AG04450 (cell line): ENCODE results near the gene F13B. TPM values are rescaled to one million over a fixed set of nuclear protein-coding genes. Genes with fewer than 3 reads are reported as not detected.

Experiments used
- CTCF ChIA-PET: fragments of 300-600, 350-600 bp; formaldehyde crosslinking; extraction: SDS; loops from one replicate; lab custom pipeline; 2022; ENCODE audit warnings: antibody characterized with exemption, inconsistent platforms; lab: Charles Lee
- POLR2A ChIA-PET: fragments of 350-600 bp; formaldehyde crosslinking; extraction: SDS; loops from one replicate; lab custom pipeline; 2021; ENCODE audit warnings: antibody characterized with exemption, inconsistent platforms; lab: Yijun Ruan, JAX
- DNase-seq: peaks from one replicate; pipeline ENCODE4 v3.0.0-alpha.2; 2011; ENCODE audit warnings: low read depth, low spot score
- H3K27ac ChIP-seq: one replicate; pipeline ENCODE4 v1.5.1; 2012; ENCODE audit warnings: low read depth, low read length, control low read depth
- H3K27me3 ChIP-seq: one replicate; pipeline ENCODE4 v1.6.0; 2012; ENCODE audit warnings: low read length; ENCODE audit not compliant: control insufficient read depth, insufficient read depth
- H3K4me3 ChIP-seq: 2 replicates; pipeline ENCODE4 v1.5.1; 2011; ENCODE audit warnings: mild to moderate bottlenecking, low read depth, low read length, control low read depth
- H3K9me3 ChIP-seq: 2 replicates; pipeline ENCODE4 v1.5.1; 2012; ENCODE audit warnings: low read length; ENCODE audit not compliant: control insufficient read depth, insufficient read depth
- polyA plus RNA-seq: library from polyadenylated mRNA; depleted of rRNA; stranded (reverse); fragments of >200 nt; gene quantifications from 2 replicates; pipeline ENCODE4 v1.2.3, GENCODE V29; 2011
- TF ChIP-seq, protein P1 (sequence below): IDR thresholded peaks from 2 replicates; pipeline ENCODE4 v1.5.1; 2011; ENCODE audit warnings: low read depth, low read length, control low read depth, inconsistent platforms

Gene F13B
- polyA plus RNA-seq, 1 experiment, result not detected

GRCh38 chr1:197093226-197093885 lies 26.3 kb upstream of the F13B start:
- H3K9me3 ChIP-seq, result no peaks in the 10 kb centered on the region
- no peak for DNase-seq
- ChIA-PET POLR2A (no interaction called here), CTCF (no interaction called here)
- H3K27ac ChIP-seq, result no peak overlapping the region
- TF ChIP-seq, protein P1, sequence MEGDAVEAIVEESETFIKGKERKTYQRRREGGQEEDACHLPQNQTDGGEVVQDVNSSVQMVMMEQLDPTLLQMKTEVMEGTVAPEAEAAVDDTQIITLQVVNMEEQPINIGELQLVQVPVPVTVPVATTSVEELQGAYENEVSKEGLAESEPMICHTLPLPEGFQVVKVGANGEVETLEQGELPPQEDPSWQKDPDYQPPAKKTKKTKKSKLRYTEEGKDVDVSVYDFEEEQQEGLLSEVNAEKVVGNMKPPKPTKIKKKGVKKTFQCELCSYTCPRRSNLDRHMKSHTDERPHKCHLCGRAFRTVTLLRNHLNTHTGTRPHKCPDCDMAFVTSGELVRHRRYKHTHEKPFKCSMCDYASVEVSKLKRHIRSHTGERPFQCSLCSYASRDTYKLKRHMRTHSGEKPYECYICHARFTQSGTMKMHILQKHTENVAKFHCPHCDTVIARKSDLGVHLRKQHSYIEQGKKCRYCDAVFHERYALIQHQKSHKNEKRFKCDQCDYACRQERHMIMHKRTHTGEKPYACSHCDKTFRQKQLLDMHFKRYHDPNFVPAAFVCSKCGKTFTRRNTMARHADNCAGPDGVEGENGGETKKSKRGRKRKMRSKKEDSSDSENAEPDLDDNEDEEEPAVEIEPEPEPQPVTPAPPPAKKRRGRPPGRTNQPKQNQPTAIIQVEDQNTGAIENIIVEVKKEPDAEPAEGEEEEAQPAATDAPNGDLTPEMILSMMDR, result no peak
- H3K27me3 ChIP-seq, result no peaks in the 10 kb centered on the region
- H3K4me3 ChIP-seq, result no peak overlapping the region

GRCh38 chr1:197092491-197093023 lies 25.5 kb upstream of the F13B start:
- DNase-seq, result no peak
- TF ChIP-seq, protein P1, result no peak
- ChIA-PET CTCF (interaction anchor here (0.6 to 0.8 kb wide), 2 partner anchors 9 to 1303 kb away, joined by 3 to 4 read pairs; no protein-coding TSS in a partner anchor), POLR2A (no interaction called here)
- Histone ChIP-seq H3K27me3 (no peaks in the 10 kb centered on the region), H3K9me3 (no peaks in the 10 kb centered on the region), H3K4me3 (no peak overlapping the region), H3K27ac (no peak overlapping the region)

GRCh38 chr1:197083474-197083873 lies 16.4 kb upstream of the F13B start:
- H3K9me3 ChIP-seq, result peaks cover 7% of the 10 kb centered on the region; the same call in 1 of the 2 replicates
- TF ChIP-seq, protein P1, result no peak
- no peak for DNase-seq
- ChIA-PET CTCF (no interaction called here), POLR2A (no interaction called here)
- H3K4me3 ChIP-seq, result no peak overlapping the region
- no peaks in the 10 kb centered on the region for H3K27me3 ChIP-seq
- no peak overlapping the region for H3K27ac ChIP-seq

- ChIA-PET POLR2A (no interaction called here), CTCF (no interaction called here)
- DNase-seq, result no peak
- Histone ChIP-seq H3K27me3 (no peaks in the 10 kb centered on the region), H3K27ac (no peak overlapping the region), H3K4me3 (no peak overlapping the region), H3K9me3 (peaks cover 7% of the 10 kb centered on the region; the same call in 1 of the 2 replicates)
- TF ChIP-seq, protein P1, result no peak
These were observed 14.2 kb upstream of the F13B start for GRCh38 chr1:197081117-197081753.

- TF ChIP-seq, protein P1, result no peak
- peaks cover 7% of the 10 kb centered on the region; the same call in 1 of the 2 replicates for H3K9me3 ChIP-seq
- CTCF ChIA-PET, result interaction anchor here (0.6 kb wide), 1 partner anchor 246 kb away, joined by 3 read pairs; no protein-coding TSS in a partner anchor
- no peak overlapping the region for H3K27ac ChIP-seq
- H3K27me3 ChIP-seq, result no peaks in the 10 kb centered on the region
- POLR2A ChIA-PET, result no interaction called here
- no peak for DNase-seq
- H3K4me3 ChIP-seq, result no peak overlapping the region
These were observed 13.3 kb upstream of the F13B start for GRCh38 chr1:197080323-197080722.
